SK-N-SH (cell line): ENCODE data around the gene TNK2. TPM values are rescaled to one million over a fixed set of nuclear protein-coding genes. Genes with fewer than 3 reads are reported as not detected.
A peak's percentile ranks its signal among the peaks of the same experiment; 100 is the strongest.

Source experiments
- CTCF ChIA-PET: fragments of 300-600, 350-600 bp; formaldehyde crosslinking; extraction: SDS; loops from one replicate; lab custom pipeline; 2021; lab: Yijun Ruan, JAX
- POLR2A ChIA-PET: fragments of 350-600 bp; sonication (Branson Sonifier 250); formaldehyde crosslinking; extraction: SDS; loops from one replicate; lab custom pipeline; 2020; ENCODE audit warnings: antibody characterized with exemption, inconsistent platforms; lab: Yijun Ruan, JAX
- DNase-seq: peaks from one replicate; pipeline ENCODE4 v3.0.0; 2012
- H2AFZ ChIP-seq: fragments of 200-600 bp; sonication (generic); 2 replicates; pipeline ENCODE4 v1.8.1; 2016; ENCODE audit warnings: antibody characterized with exemption, mild to moderate bottlenecking, low read depth
- H3F3A ChIP-seq: fragments of 200-600 bp; sonication (generic); replicated peaks from 2 replicates; pipeline ENCODE3; 2016; ENCODE audit warnings: antibody characterized with exemption, mild to moderate bottlenecking; ENCODE audit not compliant: insufficient read depth
- H3K27ac ChIP-seq, 2 experiments: fragments of 200-500 bp in 1 of 2; fragments of 200-600 bp in 1 of 2; sonication (Bioruptor generic) in 1 of 2; sonication (generic), shearing (Covaris generic) in 1 of 2; 2 replicates each; pipeline versions ENCODE4 v1.5.1 to v1.6.1; 2014 to 2016; ENCODE audit warnings: low read depth in 2 of 2, inconsistent platforms in 1 of 2, low read length in 1 of 2, mild to moderate bottlenecking in 1 of 2, mixed read lengths in 1 of 2
- H3K27me3 ChIP-seq: fragments of 200-600 bp; sonication (generic), shearing (Covaris generic); 2 replicates; pipeline ENCODE4 v1.6.1; 2016; ENCODE audit warnings: mixed run types; ENCODE audit not compliant: insufficient read depth
- H3K36me3 ChIP-seq, 2 experiments: fragments of 200-500 bp in 1 of 2; fragments of 200-600 bp in 1 of 2; sonication (Bioruptor generic) in 1 of 2; sonication (generic) in 1 of 2; replicated peaks in 1 of 2; 2 replicates each; pipeline versions ENCODE3 to v1.5.1; 2014 to 2016; ENCODE audit warnings: low read length in 1 of 2, mild to moderate bottlenecking in 1 of 2; ENCODE audit not compliant: insufficient read depth in 2 of 2, control insufficient read depth in 1 of 2
- H3K4me1 ChIP-seq, 2 experiments: fragments of 200-500 bp in 1 of 2; fragments of 200-600 bp in 1 of 2; sonication (Bioruptor generic) in 1 of 2; sonication (generic), shearing (Covaris generic) in 1 of 2; 2 replicates each; pipeline versions ENCODE4 v1.5.1 to v1.6.1; 2014 to 2016; ENCODE audit warnings: low read depth in 1 of 2, low read length in 1 of 2, mixed run types in 1 of 2; ENCODE audit not compliant: insufficient read depth in 2 of 2, control insufficient read depth in 1 of 2
- H3K4me2 ChIP-seq: fragments of 200-600 bp; sonication (generic), shearing (Covaris generic); 2 replicates; pipeline ENCODE4 v1.6.1; 2017; ENCODE audit warnings: mixed run types
- H3K4me3 ChIP-seq, 2 experiments: fragments of 200-500 bp in 1 of 2; fragments of 200-600 bp in 1 of 2; sonication (Bioruptor generic) in 1 of 2; sonication (generic), shearing (Covaris generic) in 1 of 2; 2 replicates each; pipeline versions ENCODE4 v1.5.1 to v1.8.1; 2014 to 2016; ENCODE audit warnings: low read depth in 2 of 2, inconsistent platforms in 1 of 2, low read length in 1 of 2, mild to moderate bottlenecking in 1 of 2, mixed read lengths in 1 of 2, moderate library complexity in 1 of 2
- H3K79me2 ChIP-seq: fragments of 200-600 bp; sonication (generic); 2 replicates; pipeline ENCODE4 v1.8.1; 2017; ENCODE audit warnings: mild to moderate bottlenecking; ENCODE audit not compliant: insufficient read depth
- H3K9ac ChIP-seq: fragments of 200-600 bp; sonication (generic); 2 replicates; pipeline ENCODE4 v1.6.1; 2017; ENCODE audit warnings: mixed run types
- H3K9me2 ChIP-seq: fragments of 200-600 bp; sonication (generic); 2 replicates; pipeline ENCODE4 v1.6.1; 2017; ENCODE audit warnings: mixed run types
- H3K9me3 ChIP-seq: fragments of 200-600 bp; sonication (generic); 2 replicates; pipeline ENCODE4 v1.6.1; 2017; ENCODE audit warnings: mixed run types, mild to moderate bottlenecking, moderate library complexity
- H4K20me1 ChIP-seq: fragments of 200-600 bp; sonication (generic); 2 replicates; pipeline ENCODE4 v1.6.1; 2017; ENCODE audit warnings: mild to moderate bottlenecking, mixed run types; ENCODE audit not compliant: insufficient read depth
- CHD2 ChIP-seq: fragments of 150-350 bp; IDR thresholded peaks from 2 replicates; pipeline ENCODE4 v1.6.1; 2018; ENCODE audit warnings: low read length; ENCODE audit not compliant: partially characterized antibody
- ELF1 ChIP-seq: IDR thresholded peaks from 2 replicates; pipeline ENCODE4 v1.4.0; 2012
- EZH2phosphoT487 ChIP-seq: fragments of 200-600 bp; sonication (generic); IDR thresholded peaks from 2 replicates; pipeline ENCODE4 v1.6.1; 2017; ENCODE audit warnings: low read depth, mixed run types, mild to moderate bottlenecking, antibody characterized with exemption, moderate library complexity, borderline replicate concordance
- FOSL2 ChIP-seq: IDR thresholded peaks from 2 replicates; pipeline ENCODE4 v1.4.0; 2012; ENCODE audit warnings: low read depth, mild to moderate bottlenecking, moderate library complexity, borderline replicate concordance
- FOXM1 ChIP-seq: IDR thresholded peaks from 2 replicates; pipeline ENCODE4 v1.4.0; 2012; ENCODE audit warnings: low read depth, mild to moderate bottlenecking
- GABPA ChIP-seq: IDR thresholded peaks from 2 replicates; pipeline ENCODE4 v1.4.0; 2012; ENCODE audit warnings: low read depth, mild to moderate bottlenecking
- JUND ChIP-seq: IDR thresholded peaks from 2 replicates; pipeline ENCODE4 v1.4.0; 2012
- MEF2A ChIP-seq: IDR thresholded peaks from 2 replicates; pipeline ENCODE4 v1.4.0; 2012; ENCODE audit warnings: low read depth, borderline replicate concordance
- MXI1 ChIP-seq: IDR thresholded peaks from 2 replicates; pipeline ENCODE4 v1.6.1; 2012; ENCODE audit warnings: mild to moderate bottlenecking, low read depth, low read length, improper control_type of control experiment
- NRF1 ChIP-seq: IDR thresholded peaks from 2 replicates; pipeline ENCODE4 v1.6.1; 2012; ENCODE audit warnings: low read depth, mild to moderate bottlenecking, low read length
- POLR2AphosphoS5 ChIP-seq: IDR thresholded peaks from 2 replicates; pipeline ENCODE4 v1.6.1; 2012; ENCODE audit warnings: low read depth, low read length
- RCOR1 ChIP-seq: fragments of 150-350 bp; IDR thresholded peaks from 2 replicates; pipeline ENCODE4 v1.6.1; 2017; ENCODE audit warnings: antibody characterized with exemption, low read length
- RFX5 ChIP-seq: IDR thresholded peaks from 2 replicates; pipeline ENCODE4 v1.6.1; 2012; ENCODE audit warnings: mild to moderate bottlenecking, improper control_type of control experiment, low read length
- RXRA ChIP-seq: IDR thresholded peaks from 2 replicates; pipeline ENCODE4 v1.4.0; 2012; ENCODE audit warnings: low read depth, mild to moderate bottlenecking, borderline replicate concordance
- SMC3 ChIP-seq: IDR thresholded peaks from 2 replicates; pipeline ENCODE4 v1.6.1; 2012; ENCODE audit warnings: low read depth, low read length, improper control_type of control experiment
- TCF12 ChIP-seq: IDR thresholded peaks from 2 replicates; pipeline ENCODE4 v1.4.0; 2012
- WGBS: methylation state at CpG from one replicate; pipeline ENCODE4 v1.1.6; 2017; ENCODE audit warnings: low lambda C conversion rate; 5-methylcytosine and 5-hydroxymethylcytosine counted together
- polyA plus RNA-seq, 3 experiments: library from polyadenylated mRNA; depleted of rRNA; stranded (reverse); fragments of >200 nt; gene quantifications; 2 replicates each; pipeline ENCODE4 v1.2.3, GENCODE V29; 2012
- TF ChIP-seq, protein P1 (sequence below): fragments of 150-350 bp; IDR thresholded peaks from 2 replicates; pipeline ENCODE4 v1.6.1; 2017; ENCODE audit warnings: antibody characterized with exemption, low read length, low read depth, borderline replicate concordance
- TF ChIP-seq, protein P2 (sequence below): IDR thresholded peaks from 2 replicates; pipeline ENCODE4 v1.4.0; 2012; ENCODE audit warnings: low read depth, borderline replicate concordance
- TF ChIP-seq, protein P3 (sequence below): IDR thresholded peaks from 2 replicates; pipeline ENCODE4 v1.4.0; 2012; ENCODE audit warnings: low read depth
- TF ChIP-seq, protein P4 (sequence below): IDR thresholded peaks from 2 replicates; pipeline ENCODE4 v1.4.0; 2012; ENCODE audit warnings: low read depth, borderline replicate concordance
- TF ChIP-seq, protein P5 (sequence below): fragments of 150-350 bp; IDR thresholded peaks from 2 replicates; pipeline ENCODE4 v1.6.1; 2016; ENCODE audit warnings: mild to moderate bottlenecking, low read depth, low read length

TNK2 gene
- polyA plus RNA-seq, 1 of the 3 experiments (the other 2 are of a cell fraction): 17.3 TPM

DNA sequence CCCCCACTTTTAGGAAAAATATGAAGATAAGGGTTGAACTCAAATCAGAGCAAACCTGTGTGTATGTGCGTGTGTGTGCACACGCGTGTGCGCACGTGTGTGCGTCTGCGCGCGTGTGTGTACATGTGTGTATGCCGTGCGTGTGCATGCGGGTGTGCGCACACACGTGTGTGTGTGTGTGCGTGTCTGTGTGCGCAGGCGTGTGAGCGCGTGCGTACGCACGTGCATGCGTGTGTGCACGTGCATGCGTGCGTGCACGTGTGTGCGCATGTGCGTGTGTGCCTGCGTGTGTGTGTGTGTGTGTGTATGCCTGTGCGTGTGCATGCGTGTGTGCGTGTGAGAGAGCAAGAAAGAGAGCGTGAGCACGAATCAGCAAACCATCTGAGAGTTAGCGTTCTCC, 20.7 kb downstream of the TNK2 start:
- Histone ChIP-seq H4K20me1 (peaks cover 11% of the 10 kb centered on the region; the same call in 1 of the 2 replicates), H2AFZ (no peak overlapping the region), H3K36me3 (peaks cover 4 to 18% of the 10 kb centered on the region in 2 experiments), H3K4me3 (no peak overlapping the region), H3K9ac (no peak overlapping the region), H3K27me3 (no peaks in the 10 kb centered on the region), H3F3A (no peaks in the 10 kb centered on the region), H3K9me3 (no peaks in the 10 kb centered on the region), H3K79me2 (peaks cover 47% of the 10 kb centered on the region), H3K27ac (no peak overlapping the region), H3K4me1 (peaks cover 14 to 15% of the 10 kb centered on the region in 2 experiments; a peak in 2 of 4 replicates), H3K4me2 (no peak overlapping the region), H3K9me2 (no peaks in the 10 kb centered on the region)
- DNase-seq: no peak
- CTCF ChIA-PET: interaction anchor here (29.0 kb wide), 1 partner anchor 31 kb away, joined by 606 read pairs; no protein-coding TSS in a partner anchor
- WGBS: 97% methylated on average over 36 of the region's 36 CpGs
- POLR2A ChIA-PET: no interaction called here
- TF ChIP-seq EZH2phosphoT487: no peak
- no peak for TF ChIP-seq GABPA
- TF ChIP-seq RCOR1: no peak
- TF ChIP-seq, protein P1, sequence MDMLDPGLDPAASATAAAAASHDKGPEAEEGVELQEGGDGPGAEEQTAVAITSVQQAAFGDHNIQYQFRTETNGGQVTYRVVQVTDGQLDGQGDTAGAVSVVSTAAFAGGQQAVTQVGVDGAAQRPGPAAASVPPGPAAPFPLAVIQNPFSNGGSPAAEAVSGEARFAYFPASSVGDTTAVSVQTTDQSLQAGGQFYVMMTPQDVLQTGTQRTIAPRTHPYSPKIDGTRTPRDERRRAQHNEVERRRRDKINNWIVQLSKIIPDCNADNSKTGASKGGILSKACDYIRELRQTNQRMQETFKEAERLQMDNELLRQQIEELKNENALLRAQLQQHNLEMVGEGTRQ: no peak
- TF ChIP-seq SMC3: no peak
- TF ChIP-seq RXRA: no peak
- no peak for TF ChIP-seq FOXM1
- no peak for TF ChIP-seq JUND

DNA sequence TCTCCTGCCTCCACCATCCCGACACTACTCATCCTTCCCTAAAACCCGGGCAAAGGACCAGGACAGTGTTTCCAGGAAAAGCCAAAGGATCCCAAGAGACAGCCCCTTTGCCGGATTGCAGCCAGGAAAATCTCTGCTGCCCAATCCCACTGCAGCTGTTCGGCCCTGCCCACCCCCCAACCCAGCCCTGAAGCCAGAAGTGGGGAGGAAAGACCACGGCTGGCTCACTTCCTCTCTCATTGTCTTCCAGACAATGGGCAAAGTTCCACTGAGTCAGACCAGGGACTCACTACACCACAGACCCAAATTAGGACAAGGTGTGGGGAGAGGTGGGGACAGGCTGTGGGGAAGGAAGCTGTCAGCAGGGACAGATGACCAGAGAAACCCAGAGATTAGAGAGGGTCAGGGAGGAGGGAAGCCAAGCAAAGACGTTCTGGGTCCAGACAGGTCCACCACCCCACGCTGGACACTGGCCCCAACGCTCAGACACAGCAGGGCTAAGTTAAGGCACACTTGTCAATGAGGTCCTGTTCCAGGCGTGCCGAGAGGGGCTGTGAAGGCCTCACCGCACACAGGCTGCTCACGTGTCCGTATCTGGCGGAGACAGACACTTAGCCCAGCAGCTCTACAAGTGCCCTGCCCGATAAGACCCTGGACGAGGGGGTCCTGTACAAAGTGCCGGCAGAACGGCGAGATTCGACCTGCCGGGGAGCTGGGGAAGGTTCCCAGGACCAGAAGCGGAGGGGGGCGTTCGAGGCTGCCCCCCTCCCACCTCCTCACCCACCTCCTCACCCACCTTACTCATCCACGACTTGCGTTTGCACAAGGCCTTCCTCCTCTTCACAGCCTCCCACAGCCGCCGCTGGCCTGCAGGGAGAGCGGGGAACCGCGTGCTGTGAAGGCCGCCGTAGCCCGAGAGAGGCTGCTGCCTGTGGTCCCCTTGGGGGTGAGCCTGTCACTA, 21.9 kb downstream of the TNK2 start:
- Histone ChIP-seq H2AFZ (no peak overlapping the region), H3F3A (no peaks in the 10 kb centered on the region), H3K27ac (no peak overlapping the region; a peak in 1 of 4 replicates), H3K9me3 (no peaks in the 10 kb centered on the region), H4K20me1 (peaks cover 10% of the 10 kb centered on the region; the same call in 1 of the 2 replicates), H3K4me2 (peak overlapping the region; percentile 28; the same call in 1 of the 2 replicates), H3K9ac (no peak overlapping the region), H3K36me3 (peaks cover 4 to 27% of the 10 kb centered on the region in 2 experiments), H3K4me3 (no peak overlapping the region), H3K27me3 (no peaks in the 10 kb centered on the region), H3K4me1 (peaks cover 4 to 6% of the 10 kb centered on the region in 2 experiments; a peak in 1 of 4 replicates), H3K9me2 (no peaks in the 10 kb centered on the region), H3K79me2 (peaks cover 37% of the 10 kb centered on the region)
- ChIA-PET POLR2A (interaction anchor here (0.9 kb wide), 1 partner anchor 10 kb away, joined by 3 read pairs; no protein-coding TSS in a partner anchor), CTCF (interaction anchor here (0.6 to 29.0 kb wide), 4 partner anchors 8 to 703 kb away, joined by 3 to 606 read pairs (median 12); no protein-coding TSS in a partner anchor)
- no peak for DNase-seq
- 80% methylated on average over 21 of the region's 34 CpGs for WGBS
- no peak for TF ChIP-seq RXRA
- TF ChIP-seq, protein P2, sequence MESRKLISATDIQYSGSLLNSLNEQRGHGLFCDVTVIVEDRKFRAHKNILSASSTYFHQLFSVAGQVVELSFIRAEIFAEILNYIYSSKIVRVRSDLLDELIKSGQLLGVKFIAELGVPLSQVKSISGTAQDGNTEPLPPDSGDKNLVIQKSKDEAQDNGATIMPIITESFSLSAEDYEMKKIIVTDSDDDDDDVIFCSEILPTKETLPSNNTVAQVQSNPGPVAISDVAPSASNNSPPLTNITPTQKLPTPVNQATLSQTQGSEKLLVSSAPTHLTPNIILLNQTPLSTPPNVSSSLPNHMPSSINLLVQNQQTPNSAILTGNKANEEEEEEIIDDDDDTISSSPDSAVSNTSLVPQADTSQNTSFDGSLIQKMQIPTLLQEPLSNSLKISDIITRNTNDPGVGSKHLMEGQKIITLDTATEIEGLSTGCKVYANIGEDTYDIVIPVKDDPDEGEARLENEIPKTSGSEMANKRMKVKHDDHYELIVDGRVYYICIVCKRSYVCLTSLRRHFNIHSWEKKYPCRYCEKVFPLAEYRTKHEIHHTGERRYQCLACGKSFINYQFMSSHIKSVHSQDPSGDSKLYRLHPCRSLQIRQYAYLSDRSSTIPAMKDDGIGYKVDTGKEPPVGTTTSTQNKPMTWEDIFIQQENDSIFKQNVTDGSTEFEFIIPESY: no peak
- no peak for TF ChIP-seq POLR2AphosphoS5
- no peak for TF ChIP-seq CHD2
- TF ChIP-seq FOSL2: no peak
- TF ChIP-seq, protein P1: no peak
- TF ChIP-seq, protein P3, sequence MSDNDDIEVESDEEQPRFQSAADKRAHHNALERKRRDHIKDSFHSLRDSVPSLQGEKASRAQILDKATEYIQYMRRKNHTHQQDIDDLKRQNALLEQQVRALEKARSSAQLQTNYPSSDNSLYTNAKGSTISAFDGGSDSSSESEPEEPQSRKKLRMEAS: no peak
- TF ChIP-seq TCF12: no peak
- TF ChIP-seq, protein P4, sequence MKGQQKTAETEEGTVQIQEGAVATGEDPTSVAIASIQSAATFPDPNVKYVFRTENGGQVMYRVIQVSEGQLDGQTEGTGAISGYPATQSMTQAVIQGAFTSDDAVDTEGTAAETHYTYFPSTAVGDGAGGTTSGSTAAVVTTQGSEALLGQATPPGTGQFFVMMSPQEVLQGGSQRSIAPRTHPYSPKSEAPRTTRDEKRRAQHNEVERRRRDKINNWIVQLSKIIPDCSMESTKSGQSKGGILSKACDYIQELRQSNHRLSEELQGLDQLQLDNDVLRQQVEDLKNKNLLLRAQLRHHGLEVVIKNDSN: no peak
- TF ChIP-seq RFX5: no peak
- no peak for TF ChIP-seq MXI1
- no peak for TF ChIP-seq ELF1
- TF ChIP-seq NRF1: no peak
- no peak for TF ChIP-seq MEF2A
- TF ChIP-seq, protein P5, sequence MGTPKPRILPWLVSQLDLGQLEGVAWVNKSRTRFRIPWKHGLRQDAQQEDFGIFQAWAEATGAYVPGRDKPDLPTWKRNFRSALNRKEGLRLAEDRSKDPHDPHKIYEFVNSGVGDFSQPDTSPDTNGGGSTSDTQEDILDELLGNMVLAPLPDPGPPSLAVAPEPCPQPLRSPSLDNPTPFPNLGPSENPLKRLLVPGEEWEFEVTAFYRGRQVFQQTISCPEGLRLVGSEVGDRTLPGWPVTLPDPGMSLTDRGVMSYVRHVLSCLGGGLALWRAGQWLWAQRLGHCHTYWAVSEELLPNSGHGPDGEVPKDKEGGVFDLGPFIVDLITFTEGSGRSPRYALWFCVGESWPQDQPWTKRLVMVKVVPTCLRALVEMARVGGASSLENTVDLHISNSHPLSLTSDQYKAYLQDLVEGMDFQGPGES: no peak
